Smooth muscle cell (in vitro differentiated cells): ENCODE results near the gene SPNS3. TPM values are rescaled to one million over a fixed set of nuclear protein-coding genes. Genes with fewer than 3 reads are reported as not detected.

Experiments
- DNase-seq: peaks from one replicate; lab custom pipeline; 2025; ENCODE audit not compliant: unreplicated experiment; lab: John Stamatoyannopoulos, UW
- H2AFZ ChIP-seq: fragments of 200-600 bp; sonication (generic); 2 replicates; pipeline ENCODE4 v1.6.0; 2016; ENCODE audit warnings: antibody characterized with exemption, low read depth, mild to moderate bottlenecking
- H3F3A ChIP-seq: fragments of 200-600 bp; sonication (generic); 2 replicates; pipeline ENCODE4 v1.6.0; 2017; ENCODE audit warnings: antibody characterized with exemption, low read depth
- H3K27ac ChIP-seq: fragments of 200-600 bp; sonication (generic); 2 replicates; pipeline ENCODE4 v1.5.1; 2016; ENCODE audit warnings: low read depth, mild to moderate bottlenecking
- H3K27me3 ChIP-seq: fragments of 200-600 bp; sonication (generic); 2 replicates; pipeline ENCODE4 v1.6.1; 2016; ENCODE audit warnings: low read depth, mild to moderate bottlenecking
- H3K36me3 ChIP-seq: fragments of 200-600 bp; sonication (generic); 2 replicates; pipeline ENCODE4 v1.5.1; 2016; ENCODE audit warnings: low read depth
- H3K4me1 ChIP-seq: fragments of 200-600 bp; sonication (generic); 2 replicates; pipeline ENCODE4 v1.5.1; 2016; ENCODE audit warnings: low read depth
- H3K4me2 ChIP-seq: fragments of 200-600 bp; sonication (generic); 2 replicates; pipeline ENCODE4 v1.6.0; 2016; ENCODE audit warnings: mild to moderate bottlenecking
- H3K4me3 ChIP-seq: fragments of 200-600 bp; sonication (generic); 2 replicates; pipeline ENCODE4 v1.5.1; 2016; ENCODE audit warnings: mild to moderate bottlenecking
- H3K79me2 ChIP-seq: fragments of 200-600 bp; sonication (generic); 2 replicates; pipeline ENCODE4 v1.6.0; 2016; ENCODE audit warnings: low read depth, mild to moderate bottlenecking
- H3K9ac ChIP-seq: fragments of 200-600 bp; sonication (generic); 2 replicates; pipeline ENCODE4 v1.6.0; 2016; ENCODE audit warnings: low read depth
- H3K9me3 ChIP-seq: fragments of 200-600 bp; sonication (generic); replicated peaks from 2 replicates; pipeline ENCODE4 v1.5.1; 2016; ENCODE audit warnings: low read depth
- H4K20me1 ChIP-seq: fragments of 200-600 bp; sonication (generic); 2 replicates; pipeline ENCODE4 v1.6.0; 2016; ENCODE audit warnings: low read depth
- WGBS: methylation state at CpG from one replicate; pipeline ENCODE4 v1.1.7; 2016; ENCODE audit warnings: low lambda C conversion rate; 5-methylcytosine and 5-hydroxymethylcytosine counted together
- polyA plus RNA-seq: library from polyadenylated mRNA; unstranded; fragments of >200 nt; fragmentation: Nextera tagmentation; extraction: Ambion mirVana; gene quantifications from 2 replicates; pipeline ENCODE4 v1.2.1, GENCODE V29; 2016
- total RNA-seq: library from RNA; depleted of rRNA; stranded (reverse); fragments of >200 nt; gene quantifications from 2 replicates; pipeline ENCODE4 v1.2.3, GENCODE V29; 2014
- TF ChIP-seq, protein P1 (sequence below): fragments of 200-600 bp; sonication (generic); IDR thresholded peaks from 2 replicates; pipeline ENCODE4 v1.5.1; 2017; ENCODE audit warnings: borderline replicate concordance, mild to moderate bottlenecking, antibody characterized with exemption; ENCODE audit not compliant: insufficient read depth, poor library complexity, severe bottlenecking

SPNS3 gene
- total and polyA plus RNA-seq, 2 experiments from 2014 or later: not detected

DNA sequence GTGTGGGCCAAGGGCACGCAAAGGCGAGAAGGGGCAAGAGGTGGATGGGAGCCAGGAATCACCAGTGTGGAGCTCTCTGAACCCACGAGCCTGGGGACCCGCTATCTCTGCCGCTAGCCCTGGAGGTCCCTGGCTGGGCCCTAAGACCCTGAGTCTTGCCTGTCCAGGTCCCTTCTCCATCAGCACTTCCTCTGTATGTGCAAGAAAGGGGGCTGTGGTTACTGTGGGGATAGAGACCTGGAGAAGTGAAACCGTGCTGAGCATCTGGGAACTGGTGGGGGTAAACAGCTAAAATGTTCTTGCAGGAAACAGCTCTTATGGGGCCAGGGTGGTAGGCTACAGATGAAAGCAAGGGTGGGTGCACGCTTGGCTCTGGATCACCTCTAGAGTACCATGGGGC lies 3.1 kb downstream of the SPNS3 start:
- no peaks in the 10 kb centered on the region for H3K9me3 ChIP-seq
- H3F3A ChIP-seq: no peaks in the 10 kb centered on the region
- 90% methylated on average over 7 of the region's 7 CpGs for WGBS
- H3K27me3 ChIP-seq: no peaks in the 10 kb centered on the region
- H4K20me1 ChIP-seq: no peaks in the 10 kb centered on the region
- H3K4me2 ChIP-seq: no peak overlapping the region
- H3K4me1 ChIP-seq: no peaks in the 10 kb centered on the region
- H3K9ac ChIP-seq: no peak overlapping the region
- no peak overlapping the region for H3K4me3 ChIP-seq
- TF ChIP-seq, protein P1, sequence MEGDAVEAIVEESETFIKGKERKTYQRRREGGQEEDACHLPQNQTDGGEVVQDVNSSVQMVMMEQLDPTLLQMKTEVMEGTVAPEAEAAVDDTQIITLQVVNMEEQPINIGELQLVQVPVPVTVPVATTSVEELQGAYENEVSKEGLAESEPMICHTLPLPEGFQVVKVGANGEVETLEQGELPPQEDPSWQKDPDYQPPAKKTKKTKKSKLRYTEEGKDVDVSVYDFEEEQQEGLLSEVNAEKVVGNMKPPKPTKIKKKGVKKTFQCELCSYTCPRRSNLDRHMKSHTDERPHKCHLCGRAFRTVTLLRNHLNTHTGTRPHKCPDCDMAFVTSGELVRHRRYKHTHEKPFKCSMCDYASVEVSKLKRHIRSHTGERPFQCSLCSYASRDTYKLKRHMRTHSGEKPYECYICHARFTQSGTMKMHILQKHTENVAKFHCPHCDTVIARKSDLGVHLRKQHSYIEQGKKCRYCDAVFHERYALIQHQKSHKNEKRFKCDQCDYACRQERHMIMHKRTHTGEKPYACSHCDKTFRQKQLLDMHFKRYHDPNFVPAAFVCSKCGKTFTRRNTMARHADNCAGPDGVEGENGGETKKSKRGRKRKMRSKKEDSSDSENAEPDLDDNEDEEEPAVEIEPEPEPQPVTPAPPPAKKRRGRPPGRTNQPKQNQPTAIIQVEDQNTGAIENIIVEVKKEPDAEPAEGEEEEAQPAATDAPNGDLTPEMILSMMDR: no peak
- H3K36me3 ChIP-seq: no peaks in the 10 kb centered on the region
- no peak for DNase-seq
- H3K27ac ChIP-seq: no peak overlapping the region
- no peak overlapping the region for H2AFZ ChIP-seq
- no peaks in the 10 kb centered on the region for H3K79me2 ChIP-seq

DNA sequence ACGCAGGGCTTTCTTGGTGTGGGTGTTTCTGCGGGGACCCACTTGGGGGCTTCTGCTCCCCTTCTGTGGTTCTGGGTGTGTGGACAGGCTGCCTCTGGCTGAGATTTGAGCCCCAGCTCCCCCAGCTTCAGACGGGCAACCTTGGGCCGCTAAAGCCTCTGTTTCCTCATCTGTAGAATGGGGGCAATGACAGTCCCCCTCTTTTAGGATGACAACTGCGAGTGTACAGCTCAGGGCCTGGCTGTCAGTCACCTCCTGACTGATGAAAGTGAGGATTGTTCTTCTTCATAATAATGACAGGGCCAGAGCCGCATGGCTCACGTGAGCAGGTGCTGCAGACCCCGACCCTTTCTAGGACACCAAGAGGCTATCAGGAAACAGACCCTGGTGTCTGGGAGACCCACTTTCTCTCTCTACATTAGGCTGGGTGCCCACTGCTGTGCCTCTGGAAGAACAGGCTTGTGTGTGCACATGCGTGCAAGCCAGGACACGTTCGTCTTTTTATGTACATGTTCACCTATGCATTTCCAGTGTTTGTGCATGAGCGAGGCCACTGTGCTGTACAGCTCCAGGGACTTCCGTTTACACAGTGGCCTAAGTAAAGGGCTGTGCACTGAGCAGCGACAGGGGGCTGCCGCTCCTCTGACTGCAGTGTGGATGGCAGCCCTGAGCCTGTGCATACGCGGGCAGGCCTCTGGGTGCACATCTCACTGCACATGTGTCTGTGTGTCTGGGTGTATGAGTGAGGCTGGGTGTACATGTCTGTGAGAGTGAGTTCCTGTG lies 4.6 kb downstream of the SPNS3 start:
- Histone ChIP-seq H3K4me3 (no peak overlapping the region), H3F3A (no peaks in the 10 kb centered on the region), H4K20me1 (no peaks in the 10 kb centered on the region), H3K79me2 (no peaks in the 10 kb centered on the region), H3K9ac (no peak overlapping the region), H3K27me3 (no peaks in the 10 kb centered on the region), H3K4me2 (no peak overlapping the region), H3K4me1 (no peaks in the 10 kb centered on the region), H3K27ac (no peak overlapping the region), H2AFZ (no peak overlapping the region), H3K9me3 (no peaks in the 10 kb centered on the region), H3K36me3 (no peaks in the 10 kb centered on the region)
- TF ChIP-seq, protein P1: no peak
- WGBS: 88% methylated on average over 17 of the region's 17 CpGs
- no peak for DNase-seq

DNA sequence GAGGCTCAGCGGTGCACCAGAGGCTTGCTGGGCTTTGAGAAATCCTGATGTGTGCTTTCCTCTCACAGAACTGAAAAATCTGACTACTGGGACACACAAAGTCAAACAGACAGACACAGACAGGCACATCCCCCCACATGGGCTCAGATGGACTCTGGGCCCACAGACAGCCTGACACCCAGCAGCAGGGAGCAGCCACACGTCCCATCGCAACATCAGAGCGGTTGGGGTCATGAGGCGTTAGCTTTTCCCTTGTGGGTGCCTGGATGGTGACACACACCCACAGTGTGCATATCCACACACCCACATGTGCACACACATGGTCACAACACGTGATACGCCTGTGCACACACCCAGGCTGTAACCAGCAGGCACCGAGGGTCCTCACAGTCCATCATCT lies 6.3 kb downstream of the SPNS3 start:
- Histone ChIP-seq H3K9me3 (no peaks in the 10 kb centered on the region), H3K9ac (no peak overlapping the region), H3K27me3 (no peaks in the 10 kb centered on the region), H3K4me3 (no peak overlapping the region), H3K36me3 (no peaks in the 10 kb centered on the region), H3K79me2 (no peaks in the 10 kb centered on the region), H3K4me2 (no peak overlapping the region), H3K27ac (no peak overlapping the region), H3F3A (no peaks in the 10 kb centered on the region), H3K4me1 (no peaks in the 10 kb centered on the region), H4K20me1 (no peaks in the 10 kb centered on the region), H2AFZ (no peak overlapping the region)
- TF ChIP-seq, protein P1: no peak
- 95% methylated on average over 8 of the region's 8 CpGs for WGBS
- no peak for DNase-seq
